HG02763 (cell line): ENCODE measurements around the gene GDF10.

Experiments
- ATAC-seq: cut with Tn5 transposase; IDR thresholded peaks from one replicate; pipeline ENCODE4 v1.9.1; 2021; ENCODE audit warnings: mild to moderate bottlenecking, moderate library complexity; ENCODE audit not compliant: unreplicated experiment

GDF10 gene

DNA sequence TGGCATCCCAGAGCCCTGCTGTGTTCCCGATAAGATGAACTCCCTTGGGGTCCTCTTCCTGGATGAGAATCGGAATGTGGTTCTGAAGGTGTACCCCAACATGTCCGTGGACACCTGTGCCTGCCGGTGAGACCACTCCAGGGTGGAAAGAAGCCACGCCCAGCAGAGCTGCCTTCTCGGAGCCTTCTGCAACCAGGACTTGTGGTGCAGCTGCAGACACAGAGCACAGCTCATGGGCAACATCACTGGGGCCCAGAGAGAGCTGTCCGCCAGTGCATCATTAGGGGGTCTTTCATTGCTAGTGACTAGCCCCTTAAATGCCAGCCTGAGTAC lies 12.6 kb downstream of the GDF10 start:
- no peak for ATAC-seq

DNA sequence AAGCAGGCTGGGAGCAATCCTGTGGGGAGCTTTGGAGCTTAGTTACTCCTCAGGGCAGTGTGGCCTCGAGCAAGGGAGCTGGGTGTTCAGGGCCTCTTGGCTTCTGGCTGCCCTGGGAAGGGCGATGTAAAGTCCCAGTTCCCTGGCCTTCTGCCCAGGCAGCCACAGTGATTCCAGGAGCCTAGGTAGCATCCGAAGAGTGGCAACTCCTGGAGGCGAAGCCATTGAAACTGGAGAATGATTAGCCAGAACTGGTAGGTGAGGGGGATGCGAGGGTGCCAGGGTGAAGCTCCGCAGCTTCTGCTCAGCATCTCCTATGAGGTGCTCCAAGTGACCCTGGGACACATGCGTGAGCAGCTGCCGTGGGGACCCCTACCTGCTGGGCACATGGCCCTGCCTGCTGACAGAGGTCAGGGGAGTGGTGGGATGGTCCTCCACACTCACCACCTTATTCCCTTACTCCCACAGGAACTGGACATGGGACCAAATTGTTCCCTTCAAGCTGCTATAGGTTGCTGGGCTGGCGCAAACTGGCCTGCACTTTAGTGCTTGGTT lies 14.5 kb downstream of the GDF10 start:
- no peak for ATAC-seq

DNA sequence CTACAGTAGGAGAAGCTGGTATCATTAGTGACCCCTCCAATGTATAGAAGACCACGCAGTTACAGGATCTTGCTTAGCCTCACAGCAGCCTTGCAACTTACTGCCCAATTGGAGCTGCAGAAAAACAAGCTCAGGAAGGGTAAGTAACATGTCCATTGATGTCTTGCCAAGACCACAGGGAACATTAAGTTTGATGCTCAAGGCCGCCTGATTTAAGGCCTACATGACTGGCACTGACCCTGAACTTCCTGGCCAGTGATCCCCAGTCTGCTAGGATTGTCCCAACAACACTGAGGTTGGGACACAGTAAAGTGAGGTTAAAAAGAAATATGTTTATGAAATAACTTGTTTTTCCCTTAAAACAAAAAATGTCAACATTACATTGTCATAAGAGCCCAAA lies 15.4 kb downstream of the GDF10 start:
- ATAC-seq: no peak

DNA sequence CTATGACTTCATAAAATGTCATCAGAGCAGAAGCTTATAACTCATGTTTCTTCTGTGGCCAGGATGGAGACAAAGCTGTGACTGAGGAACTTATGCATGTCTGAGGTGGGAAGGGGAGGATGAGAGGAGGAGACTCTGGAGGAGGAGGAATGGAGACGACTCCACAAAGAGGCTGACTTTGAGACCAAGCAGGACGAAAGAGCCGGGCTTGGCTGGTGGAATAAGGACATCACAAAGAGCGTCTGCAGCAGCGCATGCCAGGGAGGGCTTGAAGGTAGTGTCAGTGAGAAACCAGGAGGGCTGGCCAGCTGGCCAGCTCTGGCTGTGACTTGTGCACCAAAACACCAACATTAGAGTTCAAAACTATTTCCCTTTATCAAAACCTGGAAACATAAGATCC lies 16.1 kb downstream of the GDF10 start:
- ATAC-seq: no peak

DNA sequence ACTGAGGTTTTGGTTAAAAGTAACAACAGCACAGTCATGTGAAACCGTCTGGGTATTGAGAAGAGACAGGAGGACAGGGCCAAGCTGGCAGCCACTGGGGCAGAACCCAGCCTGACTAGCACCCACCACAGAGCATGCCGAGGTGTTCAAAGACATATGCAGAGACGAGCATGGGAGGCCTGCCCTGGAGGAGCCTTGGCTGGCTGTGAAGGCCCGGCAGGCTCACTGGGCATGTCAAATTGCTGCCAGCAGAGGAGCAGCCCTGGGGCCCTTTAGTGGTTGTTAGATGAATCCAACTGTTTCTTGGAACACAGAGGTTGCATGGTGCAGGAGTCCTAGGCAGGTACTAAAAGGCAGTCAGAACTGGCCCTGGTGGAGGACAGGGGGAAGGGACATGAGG lies 17.3 kb downstream of the GDF10 start:
- no peak for ATAC-seq

DNA sequence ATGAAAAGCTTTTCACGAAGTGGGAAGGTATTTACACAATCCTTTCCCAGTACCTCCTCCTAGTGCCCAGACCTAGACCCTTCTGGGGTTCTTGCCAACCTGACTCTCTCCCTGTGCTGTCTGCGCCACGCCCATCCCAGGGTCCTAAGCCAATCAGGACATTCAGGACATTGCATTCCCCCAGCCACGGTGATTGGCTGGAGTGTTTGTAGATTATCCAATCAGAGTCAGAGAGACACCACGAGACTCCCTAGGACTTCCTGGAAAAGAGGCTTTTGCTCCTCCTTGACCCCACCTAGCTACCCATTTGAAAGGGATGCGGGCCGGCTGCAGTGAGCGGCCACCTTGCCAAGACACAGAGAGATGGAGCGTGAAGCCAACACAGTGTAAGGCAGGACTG lies 18.7 kb downstream of the GDF10 start:
- no peak for ATAC-seq

DNA sequence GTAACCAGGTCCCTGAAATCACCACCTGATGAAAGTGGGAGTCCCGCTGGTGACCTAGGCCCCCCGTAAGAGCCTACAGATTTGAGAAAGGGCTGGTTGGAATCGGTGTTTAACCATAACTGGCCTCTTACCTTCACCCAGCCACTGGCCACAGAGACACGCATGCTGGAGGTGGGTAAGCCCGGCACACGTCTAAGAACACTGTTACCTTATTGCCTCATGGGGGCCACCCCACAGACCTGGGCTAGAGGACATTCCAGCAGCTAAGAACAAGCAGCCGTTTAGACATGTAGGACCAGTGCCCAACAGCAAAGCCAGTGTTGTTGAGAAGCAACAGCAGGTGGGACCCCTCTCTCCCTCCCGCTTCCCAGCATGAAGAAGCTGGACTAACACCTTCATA lies 19.8 kb downstream of the GDF10 start:
- ATAC-seq: no peak

DNA sequence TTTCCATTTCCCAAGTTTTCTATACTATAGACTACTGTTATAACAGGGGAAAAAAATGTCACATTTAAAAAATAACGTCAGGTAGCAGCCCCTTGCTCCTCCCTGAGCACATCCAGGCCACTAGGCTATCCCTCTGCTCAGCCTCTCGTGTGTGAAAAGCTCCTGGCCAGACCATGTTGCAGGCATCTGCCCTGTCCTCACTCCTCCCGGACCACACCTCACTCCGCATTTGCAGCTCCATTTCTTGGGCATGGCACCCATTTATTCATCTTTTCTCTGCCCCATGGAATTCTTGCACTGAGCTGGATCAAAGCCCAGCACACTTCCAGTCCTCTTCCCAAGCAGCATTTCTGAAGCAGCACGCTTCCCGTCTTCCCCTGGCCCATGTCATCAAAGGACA lies 20.8 kb downstream of the GDF10 start:
- no peak for ATAC-seq

DNA sequence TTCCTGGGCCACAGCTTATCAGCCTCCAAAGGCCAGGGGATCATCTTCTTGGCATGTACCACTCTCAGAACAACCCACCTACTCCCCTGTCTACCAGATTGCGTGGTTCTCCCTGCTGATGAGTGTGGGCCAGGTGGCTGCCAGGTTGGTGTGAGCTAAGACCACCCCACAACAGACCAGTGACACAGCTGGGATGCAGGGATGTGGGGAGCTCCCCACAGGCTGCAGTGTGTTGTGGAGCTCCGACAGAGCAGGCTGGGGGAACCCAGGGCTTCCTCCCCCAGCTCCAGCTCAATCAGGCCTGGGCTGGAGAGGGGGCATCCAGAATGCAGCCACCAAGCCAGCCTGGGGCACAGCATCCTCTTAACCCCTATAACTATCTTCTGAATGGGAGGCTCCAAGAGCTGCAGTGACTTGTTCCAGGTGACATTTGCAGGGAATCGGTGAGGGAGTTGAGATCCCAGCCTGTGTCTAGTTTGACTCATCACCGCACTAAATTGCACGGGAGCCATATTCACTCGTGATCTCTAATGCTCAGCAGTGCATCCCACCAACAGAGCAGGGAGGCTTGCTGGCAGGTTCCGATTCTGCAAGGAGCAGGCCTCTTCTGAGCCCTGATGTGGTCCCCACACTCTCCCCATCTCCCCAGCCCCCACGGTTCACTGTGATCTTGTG lies 21.7 kb downstream of the GDF10 start:
- ATAC-seq: no peak

DNA sequence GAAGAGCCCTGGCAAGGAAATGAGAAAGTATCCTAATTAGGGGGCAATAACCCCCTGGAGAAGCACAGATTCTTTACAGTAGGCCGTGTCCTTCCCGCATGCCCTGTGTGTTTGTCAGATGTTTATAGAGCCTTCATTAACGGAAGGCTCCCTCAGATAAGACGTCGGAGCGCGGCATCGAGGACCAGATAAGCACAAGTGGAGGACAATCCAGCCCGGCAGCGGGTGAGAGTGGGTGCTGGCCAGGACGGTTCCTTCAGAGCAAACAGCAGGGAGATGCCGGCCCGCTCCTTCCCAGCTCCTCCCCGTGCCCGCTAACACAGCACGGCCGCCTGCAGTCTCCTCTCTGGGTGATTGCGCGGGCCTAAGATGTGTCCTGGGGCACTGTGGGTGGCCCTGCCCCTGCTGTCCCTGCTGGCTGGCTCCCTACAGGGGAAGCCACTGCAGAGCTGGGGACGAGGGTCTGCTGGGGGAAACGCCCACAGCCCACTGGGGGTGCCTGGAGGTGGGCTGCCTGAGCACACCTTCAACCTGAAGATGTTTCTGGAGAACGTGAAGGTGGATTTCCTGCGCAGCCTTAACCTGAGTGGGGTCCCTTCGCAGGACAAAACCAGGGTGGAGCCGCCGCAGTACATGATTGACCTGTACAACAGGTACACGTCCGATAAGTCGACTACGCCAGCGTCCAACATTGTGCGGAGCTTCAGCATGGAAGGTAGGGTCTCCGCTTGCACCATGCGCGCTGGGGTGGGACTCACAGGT lies 22.5 kb downstream of the GDF10 start, which contains the start of gene GDF2:
Gene GDF2, plus strand, starts transcription at position 155 of the 762 bp plus-strand sequence. Its CDS starts 215 bp downstream, at position 370.
- no peak for ATAC-seq

DNA sequence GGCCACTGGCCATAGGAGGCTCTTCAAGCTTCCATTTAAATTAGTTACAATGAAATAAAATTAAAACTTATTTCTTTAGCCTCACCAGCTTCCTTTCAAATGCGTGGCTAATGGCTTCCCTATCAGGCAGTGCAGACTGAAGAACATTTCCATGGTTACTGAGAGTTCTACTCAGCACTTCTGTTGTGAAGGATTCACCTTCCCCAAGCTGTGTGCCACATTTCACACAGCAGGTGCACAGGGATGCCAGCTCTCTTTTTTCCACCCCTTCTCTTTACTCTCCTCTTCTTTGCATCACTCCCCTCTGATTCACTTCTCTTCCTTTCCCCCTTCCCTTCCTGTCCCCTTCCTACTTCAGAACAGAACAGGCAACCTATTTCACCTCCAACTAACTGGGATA lies 23.1 kb downstream of the GDF10 start:
- no peak for ATAC-seq

DNA sequence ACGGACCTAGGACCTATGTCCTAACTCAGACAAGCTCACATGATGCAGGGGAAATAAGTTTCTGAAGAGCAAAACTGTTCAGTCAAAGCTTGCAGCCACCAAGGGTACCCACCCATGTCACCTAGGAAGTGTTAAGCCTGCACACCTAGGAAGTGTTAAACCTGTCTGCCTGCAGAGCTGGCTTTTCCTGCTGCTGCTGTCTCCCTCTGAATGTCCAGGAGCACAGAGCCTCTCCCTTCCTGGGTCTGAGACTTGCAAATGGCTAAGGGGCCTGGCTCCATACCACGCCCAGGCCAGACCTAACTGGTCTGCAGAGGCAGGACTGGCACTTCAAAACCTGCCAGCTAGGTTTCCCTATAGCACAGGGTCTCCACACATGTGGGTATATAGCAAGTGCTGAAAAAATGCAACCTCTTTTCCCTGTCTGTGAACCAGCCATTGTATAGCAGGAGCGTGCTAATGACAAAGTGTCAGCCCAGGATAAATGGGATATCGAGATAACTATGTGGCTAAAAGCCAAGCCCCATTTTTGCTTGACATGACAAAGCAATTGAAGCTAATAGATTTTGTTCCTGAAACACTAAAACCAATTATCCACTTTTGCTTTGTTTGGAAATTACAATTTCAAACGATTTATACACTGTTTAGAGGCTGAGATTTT lies 23.8 kb downstream of the GDF10 start:
- ATAC-seq: no peak

DNA sequence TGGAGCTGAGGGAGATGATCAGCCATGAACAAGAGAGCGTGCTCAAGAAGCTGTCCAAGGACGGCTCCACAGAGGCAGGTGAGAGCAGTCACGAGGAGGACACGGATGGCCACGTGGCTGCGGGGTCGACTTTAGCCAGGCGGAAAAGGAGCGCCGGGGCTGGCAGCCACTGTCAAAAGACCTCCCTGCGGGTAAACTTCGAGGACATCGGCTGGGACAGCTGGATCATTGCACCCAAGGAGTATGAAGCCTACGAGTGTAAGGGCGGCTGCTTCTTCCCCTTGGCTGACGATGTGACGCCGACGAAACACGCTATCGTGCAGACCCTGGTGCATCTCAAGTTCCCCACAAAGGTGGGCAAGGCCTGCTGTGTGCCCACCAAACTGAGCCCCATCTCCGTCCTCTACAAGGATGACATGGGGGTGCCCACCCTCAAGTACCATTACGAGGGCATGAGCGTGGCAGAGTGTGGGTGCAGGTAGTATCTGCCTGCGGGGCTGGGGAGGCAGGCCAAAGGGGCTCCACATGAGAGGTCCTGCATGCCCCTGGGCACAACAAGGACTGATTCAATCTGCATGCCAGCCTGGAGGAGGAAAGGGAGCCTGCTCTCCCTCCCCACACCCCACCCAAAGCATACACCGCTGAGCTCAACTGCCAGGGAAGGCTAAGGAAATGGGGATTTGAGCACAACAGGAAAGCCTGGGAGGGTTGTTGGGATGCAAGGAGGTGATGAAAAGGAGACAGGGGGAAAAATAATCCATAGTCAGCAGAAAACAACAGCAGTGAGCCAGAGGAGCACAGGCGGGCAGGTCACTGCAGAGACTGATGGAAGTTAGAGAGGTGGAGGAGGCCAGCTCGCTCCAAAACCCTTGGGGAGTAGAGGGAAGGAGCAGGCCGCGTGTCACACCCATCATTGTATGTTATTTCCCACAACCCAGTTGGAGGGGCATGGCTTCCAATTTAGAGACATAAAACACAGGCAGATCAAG lies 25.6 kb downstream of the GDF10 start:
- no peak for ATAC-seq

DNA sequence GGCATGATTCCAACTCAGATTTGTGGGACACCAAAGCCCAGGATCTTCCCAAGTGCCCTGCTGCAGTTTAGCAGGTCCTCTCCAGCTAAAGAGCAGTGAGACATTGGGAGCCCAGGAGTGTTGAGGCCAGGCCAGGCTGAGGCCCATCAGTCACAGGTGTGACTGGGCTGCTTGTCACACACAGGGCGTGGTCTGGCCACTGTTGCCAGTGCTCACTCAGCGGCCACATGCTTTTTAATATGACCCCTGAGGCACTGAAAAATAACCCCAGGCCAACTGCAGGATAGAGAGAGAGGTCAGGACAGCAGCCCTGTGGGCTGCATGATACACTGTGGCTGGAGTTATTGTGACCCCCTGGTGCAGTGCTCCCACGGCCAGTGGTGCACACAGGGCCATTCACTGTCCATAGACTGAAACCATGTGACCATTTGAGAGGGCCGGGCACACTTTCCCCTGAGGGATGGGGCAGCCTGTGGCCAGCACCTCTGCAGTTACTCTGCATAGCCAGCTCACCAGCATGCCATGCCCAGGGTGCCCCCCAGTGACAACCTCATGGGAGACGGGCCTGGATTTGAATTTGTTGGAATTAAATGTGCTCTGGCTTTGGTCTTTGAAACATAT lies 26.4 kb downstream of the GDF10 start:
- no peak for ATAC-seq

DNA sequence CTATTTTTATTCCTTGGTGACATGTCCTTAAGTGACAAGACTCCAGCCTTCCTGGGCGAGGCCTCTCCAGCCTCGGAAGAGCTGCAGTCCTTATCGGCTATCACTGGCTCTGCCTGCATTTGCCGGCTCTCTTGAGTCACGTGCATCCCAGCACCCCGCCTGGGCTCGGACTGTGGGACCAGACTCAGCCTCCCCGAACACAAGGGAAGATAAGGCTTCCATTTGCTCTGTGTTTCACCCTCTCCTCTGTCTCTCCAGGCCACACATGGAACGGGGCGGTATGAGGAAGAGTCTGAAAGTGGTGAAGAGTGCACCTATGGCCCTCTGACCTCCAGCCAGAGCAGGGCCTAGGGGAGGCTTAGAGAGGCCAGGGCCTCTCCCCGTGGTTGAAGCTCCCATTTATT lies 26.9 kb downstream of the GDF10 start:
- no peak for ATAC-seq

DNA sequence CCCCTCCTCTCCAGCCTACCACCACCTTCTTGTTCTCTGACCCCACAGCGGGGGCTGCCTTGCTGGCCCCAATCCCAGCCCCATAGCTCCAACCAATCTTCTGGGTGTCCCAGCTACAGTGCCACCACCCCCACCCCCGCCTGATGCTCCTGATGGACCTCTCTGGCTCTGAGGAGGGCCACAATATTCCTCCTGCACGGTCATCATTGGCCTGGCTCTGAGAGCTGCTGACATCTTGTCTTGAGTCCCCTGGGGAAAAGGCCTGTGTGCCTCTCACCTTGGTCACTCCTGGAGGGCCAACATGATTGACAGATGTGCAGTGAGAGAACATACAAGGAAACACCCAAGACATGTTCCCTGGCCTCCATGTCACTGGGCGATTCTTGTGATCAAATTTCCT lies 29.9 kb downstream of the GDF10 start:
- ATAC-seq: no peak

DNA sequence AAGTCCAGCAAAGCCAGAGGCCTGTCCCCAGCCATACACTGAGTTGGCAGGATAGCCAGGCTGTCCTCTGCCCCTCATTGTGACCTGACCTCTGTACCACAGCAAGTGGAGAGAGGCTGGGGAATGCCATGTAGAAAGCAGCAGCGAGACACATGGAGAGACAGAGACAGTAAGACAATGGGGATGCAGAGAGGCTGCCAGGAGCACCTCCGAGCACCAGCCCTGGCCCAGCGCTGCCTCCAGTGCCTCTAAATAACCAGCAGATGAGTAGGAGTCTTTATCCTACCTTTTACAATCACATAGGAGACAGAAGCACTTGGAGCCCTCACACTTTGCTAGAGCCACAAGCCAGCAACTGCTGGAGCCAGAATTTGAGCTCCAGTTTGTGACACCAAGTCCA lies 30.4 kb downstream of the GDF10 start:
- no peak for ATAC-seq

DNA sequence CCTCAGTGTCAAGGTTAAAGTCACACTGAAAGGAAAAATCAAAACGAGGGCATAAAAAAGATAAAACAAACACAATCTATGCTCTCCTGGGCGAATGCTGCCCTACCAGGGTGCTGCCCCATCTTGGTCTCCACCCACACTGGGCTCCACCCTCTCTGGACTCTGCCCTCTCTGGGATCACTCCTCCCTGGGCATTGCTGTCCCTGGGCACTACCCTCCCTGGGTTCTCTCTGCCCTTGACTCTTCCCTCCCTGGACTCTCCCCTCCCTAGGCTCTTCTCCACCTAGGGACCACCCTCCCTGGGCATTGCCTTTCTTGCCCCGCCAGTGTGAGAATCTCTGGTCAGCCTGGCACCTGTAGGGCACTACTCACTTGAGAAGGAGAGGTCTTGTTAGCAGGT lies 30.8 kb downstream of the GDF10 start:
- no peak for ATAC-seq

DNA sequence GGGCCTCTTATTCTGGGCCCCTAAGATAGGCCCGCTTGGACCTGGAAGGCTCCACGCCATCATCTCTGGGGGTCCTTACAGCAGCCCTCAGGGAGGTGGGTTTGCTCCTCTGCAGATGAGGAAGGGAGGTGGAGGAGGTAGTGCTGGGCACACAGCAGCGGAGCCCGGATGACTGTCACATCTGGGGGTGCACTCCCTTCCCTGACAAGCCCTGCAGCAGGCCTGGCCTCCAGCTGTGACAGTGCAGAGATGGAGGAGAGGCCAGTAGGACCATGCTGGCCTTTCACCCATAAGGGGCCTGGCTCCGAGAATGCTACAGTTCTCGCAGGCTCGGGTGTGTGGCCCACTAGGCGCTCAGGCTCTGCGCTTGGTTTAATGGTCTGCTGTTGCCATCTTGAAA lies 31.5 kb downstream of the GDF10 start:
- ATAC-seq: no peak

DNA sequence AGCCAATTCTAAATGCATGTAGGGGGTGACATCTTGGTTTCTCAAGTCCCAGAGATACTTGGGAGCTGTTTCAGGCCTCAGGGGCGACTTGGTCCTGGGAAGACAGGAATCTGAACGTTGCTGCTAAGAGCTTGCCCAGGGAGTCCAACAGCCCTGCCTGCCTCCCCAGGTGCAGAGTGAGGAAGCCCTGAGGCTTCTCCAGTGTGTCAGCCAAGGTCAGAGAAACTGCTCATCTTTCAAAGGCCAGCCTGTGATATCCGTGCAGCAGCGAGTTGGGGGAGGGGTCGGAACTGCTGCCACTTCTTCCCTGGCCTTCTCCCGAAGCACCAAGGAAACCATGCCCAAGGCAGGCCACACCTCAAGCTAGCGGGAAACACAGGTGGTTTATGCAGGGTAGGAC lies 32.0 kb downstream of the GDF10 start:
- no peak for ATAC-seq
